Chondrocyte (in vitro differentiated cells): ENCODE data around the gene TMEM207. TPM values are rescaled to one million over a fixed set of nuclear protein-coding genes. Genes with fewer than 3 reads are reported as not detected.

Source experiments
- DNase-seq: peaks from one replicate; pipeline ENCODE4 v3.0.0; 2021; ENCODE audit warnings: mixed read lengths, low spot score
- H3K27ac Mint-ChIP-seq: one replicate; pipeline ENCODE4 v1.8.0; 2021; ENCODE audit warnings: mild to moderate bottlenecking, moderate library complexity, mixed read lengths; ENCODE audit not compliant: unreplicated experiment
- H3K27me3 Mint-ChIP-seq: 2 replicates; pipeline ENCODE4 v1.8.0; 2021; ENCODE audit warnings: low read depth, mixed read lengths
- H3K36me3 Mint-ChIP-seq: 2 replicates; pipeline ENCODE4 v1.8.0; 2021; ENCODE audit warnings: low read depth, mixed read lengths
- H3K4me1 Mint-ChIP-seq: 2 replicates; pipeline ENCODE4 v1.8.0; 2021; ENCODE audit warnings: low read depth, mild to moderate bottlenecking, mixed read lengths
- H3K4me3 Mint-ChIP-seq: one replicate; pipeline ENCODE4 v1.8.0; 2021; ENCODE audit warnings: mild to moderate bottlenecking, moderate library complexity, mixed read lengths; ENCODE audit not compliant: unreplicated experiment
- H3K9me3 Mint-ChIP-seq: 2 replicates; pipeline ENCODE4 v1.8.0; 2021; ENCODE audit warnings: low read depth, mixed read lengths
- CTCF ChIP-seq: fragments of 200-600 bp; sonication (generic); IDR thresholded peaks from 2 replicates; pipeline ENCODE4 v1.5.0; 2021; ENCODE audit warnings: antibody characterized with exemption, mild to moderate bottlenecking, moderate library complexity
- total RNA-seq: library from RNA; stranded (reverse); gene quantifications from 3 replicates; pipeline ENCODE4 v1.2.1, GENCODE V29; 2021

TMEM207 gene
- total RNA-seq, 1 donor from 2014 or later = not detected

GRCh38 chr3:190467922-190468321 is 18.2 kb upstream of the TMEM207 start:
- no peak for TF ChIP-seq CTCF
- Mint-ChIP-seq H3K4me3 (no peak overlapping the region), H3K27me3 (peaks cover 9% of the 10 kb centered on the region), H3K27ac (no peak overlapping the region), H3K36me3 (peaks cover 7% of the 10 kb centered on the region), H3K9me3 (peaks cover 21% of the 10 kb centered on the region), H3K4me1 (no peaks in the 10 kb centered on the region)
- no peak for DNase-seq

- peaks cover 11% of the 10 kb centered on the region for H3K4me1 Mint-ChIP-seq
- H3K36me3 Mint-ChIP-seq = no peaks in the 10 kb centered on the region
- no peak for DNase-seq
- peak; percentile 69 for TF ChIP-seq CTCF
- H3K27ac Mint-ChIP-seq = no peak overlapping the region
- peaks cover 4% of the 10 kb centered on the region for H3K9me3 Mint-ChIP-seq
- peaks cover 2% of the 10 kb centered on the region for H3K27me3 Mint-ChIP-seq
- H3K4me3 Mint-ChIP-seq = no peak overlapping the region
Observed at GRCh38 chr3:190458040-190458439, 8.3 kb upstream of the TMEM207 start.

- peaks cover 11% of the 10 kb centered on the region for H3K4me1 Mint-ChIP-seq
- no peak for TF ChIP-seq CTCF
- peaks cover 4% of the 10 kb centered on the region for H3K9me3 Mint-ChIP-seq
Observed at GRCh38 chr3:190456770-190457169, 7.1 kb upstream of the TMEM207 start.

GRCh38 chr3:190455828-190456227 is 6.1 kb upstream of the TMEM207 start:
- Mint-ChIP-seq H3K36me3 (no peaks in the 10 kb centered on the region), H3K9me3 (peaks cover 4% of the 10 kb centered on the region), H3K4me3 (no peak overlapping the region), H3K27ac (no peak overlapping the region), H3K4me1 (peaks cover 11% of the 10 kb centered on the region), H3K27me3 (no peaks in the 10 kb centered on the region)
- TF ChIP-seq CTCF = no peak
- no peak for DNase-seq

More at GRCh38 chr3:190456770-190457169, 7.1 kb upstream of the TMEM207 start:
- Mint-ChIP-seq H3K36me3 (no peaks in the 10 kb centered on the region), H3K4me3 (no peak overlapping the region), H3K27ac (no peak overlapping the region), H3K27me3 (peaks cover under 1% of the 10 kb centered on the region)
- DNase-seq = no peak

- no peak overlapping the region for H3K27ac Mint-ChIP-seq
- H3K9me3 Mint-ChIP-seq = no peaks in the 10 kb centered on the region
- no peak for DNase-seq
- no peaks in the 10 kb centered on the region for H3K36me3 Mint-ChIP-seq
- H3K4me3 Mint-ChIP-seq = no peak overlapping the region
- TF ChIP-seq CTCF = no peak
- no peaks in the 10 kb centered on the region for H3K27me3 Mint-ChIP-seq
- H3K4me1 Mint-ChIP-seq = peaks cover 17% of the 10 kb centered on the region
Observed at GRCh38 chr3:190448256-190448655, 1.4 kb downstream of the TMEM207 start.
